Neural crest cell (in vitro differentiated cells): ENCODE results near the gene LHFPL2. TPM values are rescaled to one million over a fixed set of nuclear protein-coding genes. Genes with fewer than 3 reads are reported as not detected.
"Not testable (repeated sequence)": the region's sequence is repeated elsewhere in the genome, so short reads cannot be mapped to it uniquely, and the experiment has no call there.

ENCODE experiments used
- DNase-seq: peaks from one replicate; pipeline ENCODE4 v3.0.0; 2021; ENCODE audit warnings: low read depth, mixed read lengths, low spot score
- H3K27ac Mint-ChIP-seq: one replicate; pipeline ENCODE4 v1.8.0; 2021; ENCODE audit warnings: mild to moderate bottlenecking, mixed read lengths; ENCODE audit not compliant: unreplicated experiment
- H3K27me3 Mint-ChIP-seq: 2 replicates; pipeline ENCODE4 v1.8.0; 2021; ENCODE audit warnings: low read depth, mild to moderate bottlenecking, mixed read lengths
- H3K36me3 Mint-ChIP-seq: 2 replicates; pipeline ENCODE4 v1.8.0; 2021; ENCODE audit warnings: low read depth, mild to moderate bottlenecking, mixed read lengths
- H3K4me1 Mint-ChIP-seq: 2 replicates; pipeline ENCODE4 v1.8.0; 2021; ENCODE audit warnings: mixed read lengths
- H3K4me3 Mint-ChIP-seq: one replicate; pipeline ENCODE4 v1.8.0; 2021; ENCODE audit warnings: mild to moderate bottlenecking, mixed read lengths
- H3K9me3 Mint-ChIP-seq: 2 replicates; pipeline ENCODE4 v1.8.0; 2021; ENCODE audit warnings: mixed read lengths
- total RNA-seq: library from RNA; stranded (reverse); gene quantifications from 2 replicates; pipeline ENCODE4 v1.2.1, GENCODE V29; 2021
- TF ChIP-seq, protein P1 (sequence below): fragments of 200-600 bp; sonication (generic); conservative IDR thresholded peaks from 2 replicates; pipeline ENCODE4 v1.5.0; 2021; ENCODE audit warnings: antibody characterized with exemption, mild to moderate bottlenecking

LHFPL2 gene
- total RNA-seq, 1 donor from 2014 or later: 15.0 TPM

DNA sequence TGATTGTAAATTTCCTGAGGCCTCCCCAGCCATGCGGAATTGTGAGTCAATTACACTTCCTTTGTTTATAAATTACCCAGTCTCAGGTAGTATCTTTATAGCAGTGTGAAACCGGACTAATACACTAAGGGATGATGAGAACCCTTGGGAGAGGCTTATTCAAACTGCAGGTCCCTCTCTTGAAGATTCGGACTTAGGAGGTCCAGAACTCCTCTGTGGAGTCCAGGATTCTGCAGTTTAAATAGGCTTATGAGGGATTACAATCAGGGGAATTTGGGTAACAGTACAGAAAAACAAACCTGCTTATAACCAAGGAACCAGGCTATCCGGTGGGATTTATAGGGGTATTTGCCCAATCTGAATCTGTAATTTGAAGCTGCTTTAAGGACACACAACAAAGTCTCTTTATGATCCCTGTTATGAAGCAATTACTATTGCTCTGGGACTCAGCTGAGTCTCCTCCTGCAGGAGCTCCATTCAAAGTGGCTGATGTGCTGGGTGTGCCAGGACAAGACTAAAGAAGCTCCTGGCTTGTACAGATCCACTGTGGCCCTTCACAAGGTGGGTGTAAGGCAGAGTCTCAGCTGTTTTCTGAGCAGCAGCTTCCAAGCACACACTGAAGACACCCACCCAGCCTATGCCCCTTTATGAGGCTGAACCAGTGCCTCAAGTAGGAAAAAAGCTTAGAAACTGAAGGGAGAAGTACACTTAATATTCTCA, 41.8 kb upstream of the LHFPL2 start:
- Mint-ChIP-seq H3K4me1 (no peaks in the 10 kb centered on the region), H3K9me3 (peaks cover 9% of the 10 kb centered on the region)

DNA sequence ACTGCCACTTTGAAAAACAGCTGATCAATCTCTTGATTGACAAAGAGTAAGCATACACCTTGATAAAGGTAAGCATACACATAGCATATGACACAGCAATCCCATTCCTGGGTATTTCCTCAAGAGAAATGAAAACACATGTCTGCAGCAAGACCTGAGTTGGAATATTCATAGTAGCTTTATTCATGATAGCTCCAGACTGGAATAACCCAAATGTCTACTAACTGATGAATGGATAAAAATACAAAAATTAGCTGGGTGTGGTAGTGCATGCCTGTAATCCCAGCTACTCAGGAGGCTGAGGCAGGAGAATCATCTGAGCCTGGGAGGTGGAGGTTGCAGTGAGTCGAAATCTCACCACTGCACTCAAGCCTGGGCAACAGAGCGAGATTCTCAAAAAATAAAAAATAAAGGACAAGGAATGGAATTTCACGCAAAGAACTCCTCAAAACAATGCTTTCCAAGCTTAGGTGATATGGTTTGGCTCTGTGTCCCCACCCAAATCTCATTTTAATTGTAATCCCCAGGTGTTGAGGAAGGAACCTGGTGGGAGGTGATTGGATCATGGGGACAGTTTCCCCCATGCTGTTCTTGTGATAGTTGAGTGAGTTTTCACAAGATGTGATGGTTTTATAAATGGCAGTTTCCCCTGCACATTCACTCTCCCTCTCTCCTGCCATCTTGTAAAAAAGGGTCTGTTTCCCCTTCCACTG, 41.1 kb upstream of the LHFPL2 start:
- H3K4me3 Mint-ChIP-seq: no peak overlapping the region
- peaks cover 7% of the 10 kb centered on the region for H3K9me3 Mint-ChIP-seq
- TF ChIP-seq, protein P1, sequence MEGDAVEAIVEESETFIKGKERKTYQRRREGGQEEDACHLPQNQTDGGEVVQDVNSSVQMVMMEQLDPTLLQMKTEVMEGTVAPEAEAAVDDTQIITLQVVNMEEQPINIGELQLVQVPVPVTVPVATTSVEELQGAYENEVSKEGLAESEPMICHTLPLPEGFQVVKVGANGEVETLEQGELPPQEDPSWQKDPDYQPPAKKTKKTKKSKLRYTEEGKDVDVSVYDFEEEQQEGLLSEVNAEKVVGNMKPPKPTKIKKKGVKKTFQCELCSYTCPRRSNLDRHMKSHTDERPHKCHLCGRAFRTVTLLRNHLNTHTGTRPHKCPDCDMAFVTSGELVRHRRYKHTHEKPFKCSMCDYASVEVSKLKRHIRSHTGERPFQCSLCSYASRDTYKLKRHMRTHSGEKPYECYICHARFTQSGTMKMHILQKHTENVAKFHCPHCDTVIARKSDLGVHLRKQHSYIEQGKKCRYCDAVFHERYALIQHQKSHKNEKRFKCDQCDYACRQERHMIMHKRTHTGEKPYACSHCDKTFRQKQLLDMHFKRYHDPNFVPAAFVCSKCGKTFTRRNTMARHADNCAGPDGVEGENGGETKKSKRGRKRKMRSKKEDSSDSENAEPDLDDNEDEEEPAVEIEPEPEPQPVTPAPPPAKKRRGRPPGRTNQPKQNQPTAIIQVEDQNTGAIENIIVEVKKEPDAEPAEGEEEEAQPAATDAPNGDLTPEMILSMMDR: no peak

More for the DNA sequence above, 41.8 kb upstream of the LHFPL2 start:
- Mint-ChIP-seq H3K36me3 (peaks cover 4% of the 10 kb centered on the region), H3K27me3 (no peaks in the 10 kb centered on the region), H3K4me3 (no peak overlapping the region), H3K27ac (no peak overlapping the region)
- TF ChIP-seq, protein P1: no peak
- no peak for DNase-seq

DNA sequence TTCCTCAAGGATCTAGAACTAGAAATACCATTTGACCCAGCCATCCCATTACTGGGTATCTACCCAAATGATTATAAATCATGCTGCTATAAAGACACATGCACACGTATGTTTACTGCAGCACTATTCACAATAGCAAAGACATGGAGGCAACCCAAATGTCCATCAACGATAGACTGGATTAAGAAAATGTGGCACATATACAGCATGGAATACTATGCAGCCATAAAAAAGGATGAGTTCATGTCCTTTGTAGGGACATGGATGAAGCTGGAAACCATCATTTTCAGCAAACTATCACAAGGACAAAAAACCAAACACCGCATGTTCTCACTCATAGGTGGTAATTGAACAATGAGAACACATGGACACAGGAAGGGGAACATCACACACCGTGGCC, 38.9 kb upstream of the LHFPL2 start:
- H3K9me3 Mint-ChIP-seq, H3K4me3 Mint-ChIP-seq, H3K4me1 Mint-ChIP-seq: not testable (repeated sequence)

More for the DNA sequence above, 41.1 kb upstream of the LHFPL2 start:
- no peaks in the 10 kb centered on the region for H3K4me1 Mint-ChIP-seq
- H3K27me3 Mint-ChIP-seq: no peaks in the 10 kb centered on the region
- no peak for DNase-seq
- peaks cover 4% of the 10 kb centered on the region for H3K36me3 Mint-ChIP-seq
- H3K27ac Mint-ChIP-seq: no peak overlapping the region

DNA sequence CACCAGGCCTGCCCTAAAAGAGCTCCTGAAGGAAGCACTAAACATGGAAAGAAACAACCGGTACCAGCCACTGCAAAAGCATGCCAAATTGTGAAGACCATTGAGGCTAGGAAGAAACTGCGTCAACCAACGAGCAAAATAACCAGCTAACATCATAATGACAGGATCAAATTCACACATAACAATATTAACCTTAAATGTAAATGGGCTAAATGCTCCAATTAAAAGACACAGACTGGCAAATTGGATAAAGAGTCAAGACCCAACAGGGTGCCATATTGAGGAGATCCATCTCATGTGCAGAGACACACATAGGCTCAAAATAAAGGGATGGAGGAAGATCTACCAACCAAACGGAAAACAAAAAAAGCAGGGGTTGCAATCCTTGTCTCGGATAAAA, 35.3 kb upstream of the LHFPL2 start:
- H3K27ac Mint-ChIP-seq, DNase-seq, H3K27me3 Mint-ChIP-seq, H3K4me1 Mint-ChIP-seq, H3K4me3 Mint-ChIP-seq, H3K36me3 Mint-ChIP-seq, H3K9me3 Mint-ChIP-seq: not testable (repeated sequence)

More for the DNA sequence above, 38.9 kb upstream of the LHFPL2 start:
- not testable (repeated sequence) for DNase-seq, H3K36me3 Mint-ChIP-seq, H3K27me3 Mint-ChIP-seq, H3K27ac Mint-ChIP-seq

DNA sequence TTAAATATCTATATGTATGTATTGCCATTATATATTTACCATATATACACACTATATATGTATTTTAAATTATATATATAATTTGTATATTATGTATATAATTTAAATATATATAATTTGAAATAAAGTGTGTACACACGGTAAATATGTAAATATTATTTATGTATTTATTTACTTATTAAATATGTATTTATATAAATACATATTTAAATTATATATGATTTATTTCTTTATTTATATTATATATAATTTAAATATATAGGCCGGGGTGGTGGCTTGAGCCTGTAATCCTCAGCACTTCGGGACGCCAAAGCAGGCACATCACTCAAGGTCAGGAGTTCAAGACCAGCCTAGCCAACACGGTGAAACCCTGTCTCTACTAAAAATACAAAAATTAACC, 31.3 kb upstream of the LHFPL2 start:
- no peak for DNase-seq
- Mint-ChIP-seq H3K27me3 (no peaks in the 10 kb centered on the region), H3K9me3 (peaks cover 4% of the 10 kb centered on the region), H3K36me3 (no peaks in the 10 kb centered on the region), H3K4me1 (no peaks in the 10 kb centered on the region), H3K27ac (no peak overlapping the region), H3K4me3 (no peak overlapping the region)
- TF ChIP-seq, protein P1: no peak

DNA sequence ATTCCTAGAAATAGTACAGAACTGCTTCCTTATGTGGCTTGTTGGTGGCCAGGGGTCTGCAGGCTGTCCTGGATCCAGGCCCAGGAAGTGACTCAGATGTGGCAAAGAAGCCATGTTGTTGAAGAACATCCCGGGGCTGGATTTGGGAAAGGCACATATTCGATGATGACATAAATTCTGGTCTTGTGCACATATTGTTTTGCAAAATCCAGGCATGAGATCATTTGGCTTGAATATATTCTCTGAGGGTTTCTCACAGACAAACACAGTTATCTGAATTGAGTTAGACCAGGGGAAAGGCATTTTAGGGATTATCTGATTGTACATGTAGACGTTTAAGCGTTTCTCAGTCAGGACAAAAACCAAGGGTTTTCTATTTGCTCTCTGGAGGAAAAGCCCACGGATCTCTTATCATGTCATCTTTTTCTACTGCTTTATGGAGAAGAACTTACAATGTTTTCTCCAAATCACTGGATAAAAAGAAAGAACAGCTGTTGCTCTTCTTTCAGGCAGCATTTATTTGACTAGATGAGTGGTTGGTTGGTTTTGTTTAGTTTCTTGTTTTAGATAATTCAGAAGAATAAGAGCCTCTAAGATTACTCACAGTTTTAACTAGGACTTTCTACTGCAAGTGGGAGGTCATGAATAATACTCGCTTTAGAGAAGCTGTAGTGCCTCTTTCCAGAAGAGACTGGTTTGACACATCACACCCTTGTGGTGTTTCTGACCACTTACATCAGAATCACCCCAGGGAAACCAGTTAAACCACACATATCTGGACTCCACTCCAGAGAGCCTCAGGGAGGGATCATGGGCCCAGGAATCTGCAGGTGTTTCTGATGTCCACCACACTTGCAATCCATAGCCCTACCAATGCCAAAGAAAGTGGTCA, 29.5 kb upstream of the LHFPL2 start:
- no peak for DNase-seq
- H3K4me3 Mint-ChIP-seq: no peak overlapping the region
- H3K9me3 Mint-ChIP-seq: peaks cover under 1% of the 10 kb centered on the region
- TF ChIP-seq, protein P1: no peak
- no peak overlapping the region for H3K27ac Mint-ChIP-seq
- H3K27me3 Mint-ChIP-seq: no peaks in the 10 kb centered on the region
- no peaks in the 10 kb centered on the region for H3K4me1 Mint-ChIP-seq
- no peaks in the 10 kb centered on the region for H3K36me3 Mint-ChIP-seq
